ENCODE measurements around the gene PLS1. TPM values are rescaled to one million over a fixed set of nuclear protein-coding genes. Genes with fewer than 3 reads are reported as not detected.

PLS1 gene
- total RNA-seq, 2 donors from 2014 or later = 11.3 to 26.4 TPM

GRCh38 chr3:142680710-142681109 lies 84.5 kb downstream of the PLS1 start:
- H3K4me3 ChIP-seq (ENCODE audit: low read length) = no peak overlapping the region
- no peak overlapping the region for H3K4me3 Mint-ChIP-seq
- H3K9ac ChIP-seq (ENCODE audit: extremely low read depth, low read length, poor library complexity, severe bottlenecking) = no peak overlapping the region
- H3K4me1 ChIP-seq (ENCODE audit: control insufficient read depth, insufficient read depth, low read length) = no peaks in the 10 kb centered on the region
- DNase-seq = no peak
- H3K9me3 Mint-ChIP-seq = no peaks in the 10 kb centered on the region
- no peaks in the 10 kb centered on the region for H3K27me3 ChIP-seq (ENCODE audit: control insufficient read depth, insufficient read depth, low read length, poor library complexity, severe bottlenecking)
- no peaks in the 10 kb centered on the region for H3K36me3 ChIP-seq (ENCODE audit: control insufficient read depth, insufficient read depth, low read length)
- WGBS, 2 experiments (ENCODE audit: insufficient coverage in 1 of 2, insufficient read length in 1 of 2) = 81% methylated on average over 2 of the region's 2 CpGs; no CpG with 5 or more reads in 1 of the 2 experiments
- TF ChIP-seq CTCF (conservative IDR thresholded peaks at IDR 0.05) = no peak
- H3K27ac ChIP-seq (ENCODE audit: low read depth, low read length) = no peak overlapping the region
- H3K36me3 Mint-ChIP-seq (ENCODE audit: low read depth) = peaks cover 1% of the 10 kb centered on the region
- H3K27ac Mint-ChIP-seq = no peak overlapping the region
- H3K27me3 Mint-ChIP-seq (ENCODE audit: insufficient read depth) = no peaks in the 10 kb centered on the region
- peaks cover 4% of the 10 kb centered on the region for H3K4me1 Mint-ChIP-seq
- no peaks in the 10 kb centered on the region for H3K9me3 ChIP-seq (ENCODE audit: control insufficient read depth, low read length)

- no peaks in the 10 kb centered on the region for H3K4me1 ChIP-seq (ENCODE audit: control insufficient read depth, insufficient read depth, low read length)
- H3K4me3 ChIP-seq (ENCODE audit: low read length) = no peak overlapping the region
- no peaks in the 10 kb centered on the region for H3K9me3 Mint-ChIP-seq
- DNase-seq = no peak
- no peaks in the 10 kb centered on the region for H3K27me3 Mint-ChIP-seq (ENCODE audit: insufficient read depth)
- TF ChIP-seq CTCF (conservative IDR thresholded peaks at IDR 0.05) = no peak
- H3K4me1 Mint-ChIP-seq = peaks cover 5% of the 10 kb centered on the region
- H3K9me3 ChIP-seq (ENCODE audit: control insufficient read depth, low read length) = no peaks in the 10 kb centered on the region
- no peak overlapping the region for H3K27ac Mint-ChIP-seq
- 87% methylated on average over 2 of the region's 2 CpGs; no CpG with 5 or more reads in 1 of the 2 experiments for WGBS, 2 experiments (ENCODE audit: insufficient coverage in 1 of 2, insufficient read length in 1 of 2)
- no peaks in the 10 kb centered on the region for H3K36me3 Mint-ChIP-seq (ENCODE audit: low read depth)
- H3K4me3 Mint-ChIP-seq = no peak overlapping the region
- no peaks in the 10 kb centered on the region for H3K36me3 ChIP-seq (ENCODE audit: control insufficient read depth, insufficient read depth, low read length)
- H3K9ac ChIP-seq (ENCODE audit: extremely low read depth, low read length, poor library complexity, severe bottlenecking) = no peak overlapping the region
- H3K27ac ChIP-seq (ENCODE audit: low read depth, low read length) = no peak overlapping the region
- no peaks in the 10 kb centered on the region for H3K27me3 ChIP-seq (ENCODE audit: control insufficient read depth, insufficient read depth, low read length, poor library complexity, severe bottlenecking)
Measured at GRCh38 chr3:142690613-142691012, 94.4 kb downstream of the PLS1 start.

GRCh38 chr3:142691527-142691926 lies 95.3 kb downstream of the PLS1 start:
- Mint-ChIP-seq H3K27ac (no peak overlapping the region), H3K4me3 (no peak overlapping the region)
- 91 to 94% methylated on average over 2 of the region's 2 CpGs for WGBS, 2 experiments (ENCODE audit: insufficient coverage in 1 of 2, insufficient read length in 1 of 2)

More at GRCh38 chr3:142691527-142691926, 95.3 kb downstream of the PLS1 start:
- Mint-ChIP-seq H3K4me1 (no peaks in the 10 kb centered on the region), H3K9me3 (no peaks in the 10 kb centered on the region), H3K27me3 (ENCODE audit: insufficient read depth) (no peaks in the 10 kb centered on the region), H3K36me3 (ENCODE audit: low read depth) (no peaks in the 10 kb centered on the region)
- H3K36me3 ChIP-seq (ENCODE audit: control insufficient read depth, insufficient read depth, low read length) = no peaks in the 10 kb centered on the region
- H3K4me1 ChIP-seq (ENCODE audit: control insufficient read depth, insufficient read depth, low read length) = no peaks in the 10 kb centered on the region
- H3K9ac ChIP-seq (ENCODE audit: extremely low read depth, low read length, poor library complexity, severe bottlenecking) = no peak overlapping the region
- H3K4me3 ChIP-seq (ENCODE audit: low read length) = no peak overlapping the region
- no peak overlapping the region for H3K27ac ChIP-seq (ENCODE audit: low read depth, low read length)
- no peaks in the 10 kb centered on the region for H3K27me3 ChIP-seq (ENCODE audit: control insufficient read depth, insufficient read depth, low read length, poor library complexity, severe bottlenecking)
- no peaks in the 10 kb centered on the region for H3K9me3 ChIP-seq (ENCODE audit: control insufficient read depth, low read length)
- DNase-seq = no peak
- TF ChIP-seq CTCF (conservative IDR thresholded peaks at IDR 0.05) = no peak
